ENCODE measurements around the gene TSPOAP1.

GRCh38 chr17:58308173-58308984, 20.2 kb downstream of the TSPOAP1 start:
- no peak for TF ChIP-seq FOXM1 (IDR thresholded peaks at IDR 0.05; ENCODE audit: low read depth, low read length)
- TF ChIP-seq JUND (IDR thresholded peaks at IDR 0.05; ENCODE audit: low read depth, low read length): no peak
- TF ChIP-seq, protein P1, sequence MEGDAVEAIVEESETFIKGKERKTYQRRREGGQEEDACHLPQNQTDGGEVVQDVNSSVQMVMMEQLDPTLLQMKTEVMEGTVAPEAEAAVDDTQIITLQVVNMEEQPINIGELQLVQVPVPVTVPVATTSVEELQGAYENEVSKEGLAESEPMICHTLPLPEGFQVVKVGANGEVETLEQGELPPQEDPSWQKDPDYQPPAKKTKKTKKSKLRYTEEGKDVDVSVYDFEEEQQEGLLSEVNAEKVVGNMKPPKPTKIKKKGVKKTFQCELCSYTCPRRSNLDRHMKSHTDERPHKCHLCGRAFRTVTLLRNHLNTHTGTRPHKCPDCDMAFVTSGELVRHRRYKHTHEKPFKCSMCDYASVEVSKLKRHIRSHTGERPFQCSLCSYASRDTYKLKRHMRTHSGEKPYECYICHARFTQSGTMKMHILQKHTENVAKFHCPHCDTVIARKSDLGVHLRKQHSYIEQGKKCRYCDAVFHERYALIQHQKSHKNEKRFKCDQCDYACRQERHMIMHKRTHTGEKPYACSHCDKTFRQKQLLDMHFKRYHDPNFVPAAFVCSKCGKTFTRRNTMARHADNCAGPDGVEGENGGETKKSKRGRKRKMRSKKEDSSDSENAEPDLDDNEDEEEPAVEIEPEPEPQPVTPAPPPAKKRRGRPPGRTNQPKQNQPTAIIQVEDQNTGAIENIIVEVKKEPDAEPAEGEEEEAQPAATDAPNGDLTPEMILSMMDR (IDR thresholded peaks at IDR 0.05 in 2 of 3, conservative IDR thresholded peaks at IDR 0.05 in 1 of 3; ENCODE audit: control insufficient read depth in 2 of 3, extremely low read depth in 1 of 3, insufficient read depth in 1 of 3, low read depth in 3 of 3, low read length in 3 of 3): peak in 2 of 3 experiments; percentile 22 to 33; a peak in 3 of 6 replicates
- TF ChIP-seq CBFB (IDR thresholded peaks at IDR 0.05; ENCODE audit: low read depth): no peak
- no peak for TF ChIP-seq MYC (IDR thresholded peaks at IDR 0.05; ENCODE audit: insufficient read depth, insufficient read length, insufficient replicate concordance, low read length, severe bottlenecking)
- no peak for TF ChIP-seq HSF1 (IDR thresholded peaks at IDR 0.05; ENCODE audit: low read depth, low read length)
- no peak for TF ChIP-seq NR2C2 (IDR thresholded peaks at IDR 0.05; ENCODE audit: borderline replicate concordance, control insufficient read depth, insufficient read length, low read depth)
- TF ChIP-seq, protein P2, sequence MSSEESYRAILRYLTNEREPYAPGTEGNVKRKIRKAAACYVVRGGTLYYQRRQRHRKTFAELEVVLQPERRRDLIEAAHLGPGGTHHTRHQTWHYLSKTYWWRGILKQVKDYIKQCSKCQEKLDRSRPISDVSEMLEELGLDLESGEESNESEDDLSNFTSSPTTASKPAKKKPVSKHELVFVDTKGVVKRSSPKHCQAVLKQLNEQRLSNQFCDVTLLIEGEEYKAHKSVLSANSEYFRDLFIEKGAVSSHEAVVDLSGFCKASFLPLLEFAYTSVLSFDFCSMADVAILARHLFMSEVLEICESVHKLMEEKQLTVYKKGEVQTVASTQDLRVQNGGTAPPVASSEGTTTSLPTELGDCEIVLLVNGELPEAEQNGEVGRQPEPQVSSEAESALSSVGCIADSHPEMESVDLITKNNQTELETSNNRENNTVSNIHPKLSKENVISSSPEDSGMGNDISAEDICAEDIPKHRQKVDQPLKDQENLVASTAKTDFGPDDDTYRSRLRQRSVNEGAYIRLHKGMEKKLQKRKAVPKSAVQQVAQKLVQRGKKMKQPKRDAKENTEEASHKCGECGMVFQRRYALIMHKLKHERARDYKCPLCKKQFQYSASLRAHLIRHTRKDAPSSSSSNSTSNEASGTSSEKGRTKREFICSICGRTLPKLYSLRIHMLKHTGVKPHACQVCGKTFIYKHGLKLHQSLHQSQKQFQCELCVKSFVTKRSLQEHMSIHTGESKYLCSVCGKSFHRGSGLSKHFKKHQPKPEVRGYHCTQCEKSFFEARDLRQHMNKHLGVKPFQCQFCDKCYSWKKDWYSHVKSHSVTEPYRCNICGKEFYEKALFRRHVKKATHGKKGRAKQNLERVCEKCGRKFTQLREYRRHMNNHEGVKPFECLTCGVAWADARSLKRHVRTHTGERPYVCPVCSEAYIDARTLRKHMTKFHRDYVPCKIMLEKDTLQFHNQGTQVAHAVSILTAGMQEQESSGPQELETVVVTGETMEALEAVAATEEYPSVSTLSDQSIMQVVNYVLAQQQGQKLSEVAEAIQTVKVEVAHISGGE (CRISPR knock-in tag; IDR thresholded peaks at IDR 0.05): no peak
- no peak for TF ChIP-seq KAT2A (conservative IDR thresholded peaks at IDR 0.05; ENCODE audit: control insufficient read depth, low read depth, low read length)

All from GM12878 (cell line).